Keratinocyte (primary cell): ENCODE results near the gene SPATA12. TPM values are rescaled to one million over a fixed set of nuclear protein-coding genes. Genes with fewer than 3 reads are reported as not detected.

Experiments used
- DNase-seq: peaks from one replicate; pipeline ENCODE4 v3.0.0-alpha.2; 2011; ENCODE audit warnings: low read depth, missing footprints, low spot score
- FAIRE-seq: peaks from 2 replicates; lab custom pipeline; 2011; peaks lifted over from hg19 to GRCh38; lab: Jason Lieb, UNC
- H2AFZ ChIP-seq: 2 replicates; pipeline ENCODE4 v1.6.0; 2012; ENCODE audit warnings: low read length, control low read depth, inconsistent platforms; ENCODE audit not compliant: control insufficient read depth
- H3K27ac ChIP-seq: 2 replicates; pipeline ENCODE4 v1.5.1; 2011; ENCODE audit warnings: low read length; ENCODE audit not compliant: control insufficient read depth, insufficient read depth
- H3K27me3 ChIP-seq: 3 replicates; pipeline ENCODE4 v1.6.0; 2011; ENCODE audit warnings: low read length; ENCODE audit not compliant: control insufficient read depth, insufficient read depth; ENCODE audit errors: extremely low read depth
- H3K36me3 ChIP-seq, 2 experiments: 2 replicates in 1 of 2; 3 replicates in 1 of 2; pipeline ENCODE4 v1.5.1; 2011; ENCODE audit warnings: low read length in 2 of 2, mild to moderate bottlenecking in 1 of 2; ENCODE audit not compliant: control insufficient read depth in 2 of 2, insufficient read depth in 2 of 2; ENCODE audit errors: extremely low read depth in 1 of 2
- H3K4me1 ChIP-seq: 3 replicates; pipeline ENCODE4 v1.5.1; 2011; ENCODE audit warnings: low read length; ENCODE audit not compliant: control insufficient read depth, insufficient read depth; ENCODE audit errors: extremely low read depth
- H3K4me2 ChIP-seq: 3 replicates; pipeline ENCODE4 v1.6.0; 2011; ENCODE audit warnings: low read depth, low read length; ENCODE audit not compliant: control insufficient read depth, insufficient read depth; ENCODE audit errors: extremely low read depth
- H3K4me3 ChIP-seq, 3 experiments: fragments of 200-600 bp in 1 of 3; sonication (generic) in 1 of 3; 2 replicates in 2 of 3; 3 replicates in 1 of 3; pipeline ENCODE4 v1.5.1; 2011 to 2016; ENCODE audit warnings: low read length in 3 of 3, mild to moderate bottlenecking in 3 of 3, control low read depth in 2 of 3, inconsistent platforms in 1 of 3, low read depth in 1 of 3, mixed read lengths in 1 of 3, mixed run types in 1 of 3, moderate library complexity in 1 of 3; ENCODE audit not compliant: control insufficient read depth in 2 of 3, insufficient read depth in 2 of 3; ENCODE audit errors: extremely low read depth in 1 of 3
- H3K79me2 ChIP-seq: 2 replicates; pipeline ENCODE4 v1.6.0; 2012; ENCODE audit warnings: low read length; ENCODE audit not compliant: control insufficient read depth, insufficient read depth
- H3K9ac ChIP-seq: 3 replicates; pipeline ENCODE4 v1.6.0; 2011; ENCODE audit warnings: low read length; ENCODE audit not compliant: control insufficient read depth, insufficient read depth; ENCODE audit errors: extremely low read depth
- H3K9me1 ChIP-seq: 3 replicates; pipeline ENCODE4 v1.6.0; 2011; ENCODE audit warnings: low read length; ENCODE audit not compliant: control insufficient read depth, insufficient read depth; ENCODE audit errors: extremely low read depth
- H3K9me3 ChIP-seq: 2 replicates; pipeline ENCODE4 v1.5.1; 2012; ENCODE audit warnings: low read depth, low read length; ENCODE audit not compliant: control insufficient read depth
- H4K20me1 ChIP-seq: 3 replicates; pipeline ENCODE4 v1.6.0; 2011; ENCODE audit warnings: low read length; ENCODE audit not compliant: control insufficient read depth, insufficient read depth; ENCODE audit errors: extremely low read depth
- CTCF ChIP-seq, 3 experiments: IDR thresholded peaks in 1 of 3; conservative IDR thresholded peaks in 1 of 3; optimal IDR thresholded peaks in 1 of 3; 2 replicates in 2 of 3; 3 replicates in 1 of 3; pipeline versions ENCODE3 to v1.5.1; 2011; ENCODE audit warnings: low read length in 3 of 3, mild to moderate bottlenecking in 3 of 3, moderate library complexity in 2 of 3, control low read depth in 1 of 3, inconsistent platforms in 1 of 3; ENCODE audit not compliant: insufficient read depth in 2 of 3; ENCODE audit errors: extremely low read depth in 1 of 3
- EZH2 ChIP-seq: IDR thresholded peaks from one replicate; pipeline ENCODE4 v1.6.1; 2012; ENCODE audit warnings: inconsistent platforms, mild to moderate bottlenecking, low read length, moderate library complexity
- dilution Hi-C: fragments of 300-500 bp; cut with MboI; formaldehyde crosslinking; loops from one replicate; pipeline ENCODE4 v1.7.0; 2020; ENCODE audit warnings: low sequenced_read_pairs; ENCODE audit not compliant: extremely low pct_ligation_motif_present
- polyA plus RNA-seq, 5 experiments: library from polyadenylated mRNA; depleted of rRNA in 3 of 5; stranded (reverse) in 3 of 5; stranded (forward) in 1 of 5; unstranded in 1 of 5; fragments of >200 nt; gene quantifications; 1 replicate in 1 of 5; 2 replicates in 3 of 5; 3 replicates in 1 of 5; pipeline versions ENCODE4 v1.2.1 to v1.2.3, GENCODE V29; 2011 to 2012; ENCODE audit warnings: missing spikeins in 2 of 5, low read depth in 1 of 5, low replicate concordance in 1 of 5

SPATA12 gene
- polyA plus RNA-seq, 1 donor (not counting 4 experiments of a cell fraction or from before 2014, with no cell fraction given): 0.08 TPM

GRCh38 chr3:57093489-57093888, 33.0 kb downstream of the SPATA12 start:
- H3K9me1 ChIP-seq: no peaks in the 10 kb centered on the region
- dilution Hi-C loops: loop anchor here (25.0 kb wide), 1 partner anchor 106 kb away; no protein-coding TSS in a partner anchor
- FAIRE-seq: no peak
- TF ChIP-seq CTCF (optimal IDR thresholded peaks at IDR 0.05 in 1 of 3, IDR thresholded peaks at IDR 0.05 in 1 of 3, conservative IDR thresholded peaks at IDR 0.05 in 1 of 3; ENCODE audit: extremely low read depth in 1 of 3, insufficient read depth in 2 of 3, low read length in 3 of 3) (peak in 1 of 3 experiments; percentile 14), EZH2 (no peak)
- no peak for DNase-seq
- no peak overlapping the region for H3K4me3 ChIP-seq
- H3K9ac ChIP-seq: no peak overlapping the region
- H3K27ac ChIP-seq: no peak overlapping the region
- H2AFZ ChIP-seq: no peak overlapping the region
- no peaks in the 10 kb centered on the region for H3K36me3 ChIP-seq
- H3K79me2 ChIP-seq: no peaks in the 10 kb centered on the region
- peaks cover 1% of the 10 kb centered on the region for H3K4me1 ChIP-seq
- H3K27me3 ChIP-seq: no peaks in the 10 kb centered on the region
- no peaks in the 10 kb centered on the region for H3K9me3 ChIP-seq
- no peak overlapping the region for H3K4me2 ChIP-seq
- H4K20me1 ChIP-seq: no peaks in the 10 kb centered on the region

GRCh38 chr3:57093971-57094535, 33.6 kb downstream of the SPATA12 start:
- no peak for TF ChIP-seq CTCF (optimal IDR thresholded peaks at IDR 0.05 in 1 of 3, IDR thresholded peaks at IDR 0.05 in 1 of 3, conservative IDR thresholded peaks at IDR 0.05 in 1 of 3; ENCODE audit: extremely low read depth in 1 of 3, insufficient read depth in 2 of 3, low read length in 3 of 3)
- no peak overlapping the region for H3K4me2 ChIP-seq
- dilution Hi-C loops: loop anchor here (25.0 kb wide), 1 partner anchor 107 kb away; no protein-coding TSS in a partner anchor
- no peaks in the 10 kb centered on the region for H3K79me2 ChIP-seq
- no peaks in the 10 kb centered on the region for H3K9me1 ChIP-seq
- no peaks in the 10 kb centered on the region for H3K9me3 ChIP-seq
- DNase-seq (no peak), FAIRE-seq (no peak)
- peaks cover 7% of the 10 kb centered on the region for H3K4me1 ChIP-seq
- H3K27ac ChIP-seq: no peak overlapping the region
- H3K27me3 ChIP-seq: no peaks in the 10 kb centered on the region
- no peaks in the 10 kb centered on the region for H4K20me1 ChIP-seq
- H3K4me3 ChIP-seq: no peak overlapping the region
- H3K36me3 ChIP-seq: no peaks in the 10 kb centered on the region
- H2AFZ ChIP-seq: no peak overlapping the region
- no peak overlapping the region for H3K9ac ChIP-seq
